Activated T-helper 1 cell treated with anti-CD3 and anti-CD28 coated beads, Interleukin-2, amount 50 U/mL, for 16 hours (primary cell): ENCODE measurements around the gene NQO1.

Experiments used
- DNase-seq, 2 donors: peaks; one replicate each; pipeline ENCODE4 v3.0.0-alpha.2; 2020; ENCODE audit warnings: low read depth in 1 of 2, low spot score in 1 of 2

Gene NQO1

DNA sequence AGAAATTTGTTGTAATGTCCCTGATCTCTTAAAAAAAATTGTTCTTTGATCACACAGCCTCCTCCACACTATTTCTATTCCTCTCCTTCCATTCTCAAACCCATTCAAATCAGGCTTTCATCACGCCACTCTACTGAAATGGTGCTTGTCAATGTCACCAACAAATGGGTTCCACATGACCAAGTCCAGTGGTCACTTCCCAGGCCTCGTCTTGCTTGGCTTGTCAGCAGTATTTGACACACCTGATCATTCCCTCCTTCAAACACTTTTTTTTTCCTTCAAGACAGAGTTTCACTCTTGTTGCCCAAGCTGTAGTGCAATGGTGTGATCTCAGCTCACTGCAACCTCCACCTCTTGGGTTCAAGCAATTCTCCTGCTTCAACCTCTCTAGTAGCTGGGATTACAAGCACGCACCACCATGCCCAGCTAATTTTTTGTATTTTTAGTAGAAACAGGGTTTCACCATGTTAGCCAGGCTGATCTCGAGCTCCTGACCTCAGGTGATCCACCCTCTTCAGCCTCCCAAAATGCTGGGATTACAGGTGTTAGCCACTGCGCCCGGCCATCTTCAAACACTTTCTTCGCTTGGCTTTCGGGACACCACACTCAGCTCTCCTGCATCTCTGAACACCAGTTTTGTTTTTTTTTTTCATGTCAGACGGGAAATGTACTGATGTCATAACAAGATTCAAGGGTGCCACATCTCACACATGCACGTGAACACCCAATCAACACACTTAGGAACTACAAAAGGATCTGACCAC is 18.3 kb downstream of the NQO1 start:
- no peak for DNase-seq

DNA sequence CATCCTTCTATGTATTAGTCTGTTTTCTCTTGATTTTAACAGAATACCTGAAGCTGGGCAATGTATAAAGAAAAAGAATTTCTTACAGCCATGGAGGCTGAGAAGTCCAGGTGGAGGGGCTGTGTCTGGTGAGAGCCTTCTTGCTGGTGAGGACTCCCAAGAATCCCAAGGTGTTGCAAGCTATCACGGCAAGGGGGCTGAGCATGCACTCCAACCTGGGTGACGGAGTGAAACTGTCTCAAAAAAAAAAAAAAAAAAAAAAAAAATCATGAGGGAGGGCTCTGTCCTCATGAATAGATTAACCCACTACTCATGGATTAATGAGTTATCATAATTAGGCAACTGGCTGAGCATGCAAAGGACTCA is 19.4 kb downstream of the NQO1 start:
- no peak for DNase-seq

DNA sequence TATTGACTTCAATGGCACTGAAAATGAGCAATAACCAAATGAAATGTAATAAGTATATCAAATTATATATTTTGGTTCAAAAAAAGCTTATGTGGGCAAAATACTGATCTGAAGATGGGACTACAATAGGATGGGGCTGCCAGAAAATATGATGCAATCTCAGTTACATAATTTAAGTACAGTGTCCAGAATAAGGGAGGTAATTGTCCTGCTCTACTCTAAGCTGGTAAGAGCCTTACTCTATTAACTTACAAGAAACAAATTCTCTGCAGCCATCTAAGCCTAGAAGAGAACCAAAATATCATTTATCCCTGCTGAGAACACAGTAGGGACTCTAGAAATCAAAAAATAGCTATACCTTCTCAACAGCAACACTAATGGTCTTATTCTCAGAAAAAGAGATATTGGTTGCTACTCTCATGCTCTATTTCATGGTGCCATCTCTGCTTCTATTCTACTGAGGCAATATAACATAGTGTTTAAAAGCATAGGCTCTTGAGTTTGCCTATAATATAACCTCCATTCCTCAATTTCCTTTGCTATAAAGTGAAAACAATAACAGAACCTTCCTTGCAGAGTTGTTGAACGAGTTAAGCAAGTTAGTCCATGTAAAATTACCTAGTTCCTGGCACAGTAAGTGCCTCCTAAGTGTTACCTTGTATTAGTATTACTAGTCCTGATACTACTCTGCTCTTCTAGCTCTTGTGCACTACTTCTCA is 19.9 kb downstream of the NQO1 start:
- no peak for DNase-seq

DNA sequence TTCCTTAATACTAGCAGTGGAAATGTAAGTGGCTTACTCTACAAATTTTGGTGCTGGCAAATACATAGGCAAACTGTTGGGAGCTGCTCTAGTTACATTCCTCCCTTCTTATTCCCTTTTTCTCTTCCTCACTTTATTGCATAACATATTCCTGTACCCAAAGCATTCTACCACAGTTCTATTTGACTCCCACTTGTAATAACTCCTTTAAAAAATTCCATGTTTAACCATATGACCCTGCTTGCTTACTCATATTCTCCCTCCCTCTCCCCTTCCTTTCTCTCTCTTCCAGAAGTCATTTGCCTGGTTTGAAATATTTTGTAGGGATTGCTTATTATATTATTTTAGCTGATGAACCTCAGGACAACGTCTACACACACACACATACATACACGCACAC is 22.7 kb downstream of the NQO1 start:
- DNase-seq = no peak

DNA sequence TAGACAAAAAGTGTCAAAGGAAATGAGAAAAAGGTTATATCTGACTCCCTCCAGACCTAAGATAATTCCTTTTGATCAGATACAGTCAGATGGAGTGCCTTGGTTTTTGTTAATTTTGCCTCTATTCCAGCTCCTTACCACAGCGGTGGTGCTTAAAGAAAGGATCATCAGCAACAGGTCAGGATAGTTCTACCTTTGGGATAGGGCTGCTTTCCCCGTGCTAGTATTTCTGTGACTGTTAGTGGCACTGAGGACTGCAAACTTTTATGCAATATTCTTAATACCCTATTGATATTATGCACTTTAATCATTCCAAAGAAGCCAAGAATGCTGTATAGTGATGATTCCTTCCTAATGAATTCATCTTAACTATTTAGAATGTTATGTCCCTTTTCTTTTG is 24.5 kb downstream of the NQO1 start:
- DNase-seq = no peak

DNA sequence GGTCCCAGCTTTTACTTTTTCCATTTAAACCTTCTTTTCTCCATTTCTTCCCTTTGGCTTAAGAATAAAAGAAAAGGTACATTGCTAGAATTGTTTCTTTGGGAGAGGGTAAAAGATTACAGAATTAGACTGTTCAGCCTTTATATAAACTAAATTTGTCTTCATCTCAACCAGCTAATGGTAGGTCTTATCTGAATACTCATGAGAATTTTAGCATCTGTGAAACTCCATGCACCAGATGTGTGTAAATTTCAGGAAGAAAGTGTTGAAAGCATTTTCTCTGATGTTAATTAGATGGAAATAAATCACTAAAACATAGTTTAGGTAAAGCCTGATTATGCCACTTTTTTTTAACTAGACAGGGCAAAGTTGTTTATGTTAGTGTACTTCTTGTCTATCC is 24.9 kb downstream of the NQO1 start:
- no peak for DNase-seq

DNA sequence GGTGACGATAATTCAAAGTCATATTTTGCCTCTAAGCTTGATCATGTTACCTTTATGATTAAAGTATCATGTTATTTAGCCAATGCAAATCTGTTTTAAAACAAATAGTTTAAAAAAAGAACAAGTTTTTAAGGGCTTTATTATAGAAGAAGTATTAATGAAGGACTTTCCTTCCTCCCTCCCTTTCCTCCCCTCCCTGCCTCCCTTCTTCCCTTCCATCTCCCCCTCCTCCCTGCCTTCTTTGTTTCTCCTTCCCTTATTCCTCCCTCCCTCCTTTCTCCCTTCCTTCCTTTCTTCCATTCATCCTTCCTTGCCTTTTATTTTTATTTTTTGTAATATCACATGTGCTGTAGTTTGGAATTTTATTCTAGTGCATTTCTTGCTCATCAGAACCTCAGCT is 26.4 kb downstream of the NQO1 start:
- DNase-seq = no peak

DNA sequence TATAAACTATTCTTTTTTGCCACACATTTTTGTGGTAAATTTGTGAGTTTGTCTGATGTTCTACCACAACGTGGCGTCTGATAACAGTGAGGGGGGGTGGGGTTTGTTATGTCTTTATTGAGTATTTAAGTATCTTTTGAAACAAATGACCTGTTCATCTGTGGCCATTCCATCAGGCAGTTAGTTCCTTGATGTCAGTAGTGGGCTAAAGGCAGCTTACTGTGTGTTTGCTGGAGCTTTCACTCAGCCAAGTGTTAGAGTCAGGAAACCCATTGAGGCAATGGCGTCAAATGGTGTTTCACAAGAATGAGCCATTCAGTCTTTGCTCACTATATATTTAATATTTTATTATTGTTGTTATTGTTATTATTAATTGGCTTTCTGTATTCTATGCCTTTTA is 28.0 kb downstream of the NQO1 start:
- no peak for DNase-seq

DNA sequence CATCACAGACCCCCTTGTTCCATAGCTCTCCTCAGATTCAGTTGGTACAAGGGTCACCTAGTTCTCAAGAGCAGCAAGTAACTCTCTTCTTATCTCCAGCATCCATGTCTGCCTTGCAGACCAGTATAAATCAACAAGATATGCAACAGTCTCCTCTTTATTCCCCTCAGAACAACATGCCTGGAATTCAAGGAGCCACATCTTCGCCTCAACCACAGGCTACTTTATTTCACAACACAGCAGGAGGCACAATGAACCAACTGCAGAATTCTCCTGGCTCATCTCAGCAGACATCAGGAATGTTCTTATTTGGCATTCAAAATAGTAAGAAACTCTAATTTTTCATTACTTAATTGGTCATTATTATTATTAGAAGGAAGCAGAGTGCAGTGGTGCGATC is 32.4 kb downstream of the NQO1 start:
- DNase-seq = no peak

DNA sequence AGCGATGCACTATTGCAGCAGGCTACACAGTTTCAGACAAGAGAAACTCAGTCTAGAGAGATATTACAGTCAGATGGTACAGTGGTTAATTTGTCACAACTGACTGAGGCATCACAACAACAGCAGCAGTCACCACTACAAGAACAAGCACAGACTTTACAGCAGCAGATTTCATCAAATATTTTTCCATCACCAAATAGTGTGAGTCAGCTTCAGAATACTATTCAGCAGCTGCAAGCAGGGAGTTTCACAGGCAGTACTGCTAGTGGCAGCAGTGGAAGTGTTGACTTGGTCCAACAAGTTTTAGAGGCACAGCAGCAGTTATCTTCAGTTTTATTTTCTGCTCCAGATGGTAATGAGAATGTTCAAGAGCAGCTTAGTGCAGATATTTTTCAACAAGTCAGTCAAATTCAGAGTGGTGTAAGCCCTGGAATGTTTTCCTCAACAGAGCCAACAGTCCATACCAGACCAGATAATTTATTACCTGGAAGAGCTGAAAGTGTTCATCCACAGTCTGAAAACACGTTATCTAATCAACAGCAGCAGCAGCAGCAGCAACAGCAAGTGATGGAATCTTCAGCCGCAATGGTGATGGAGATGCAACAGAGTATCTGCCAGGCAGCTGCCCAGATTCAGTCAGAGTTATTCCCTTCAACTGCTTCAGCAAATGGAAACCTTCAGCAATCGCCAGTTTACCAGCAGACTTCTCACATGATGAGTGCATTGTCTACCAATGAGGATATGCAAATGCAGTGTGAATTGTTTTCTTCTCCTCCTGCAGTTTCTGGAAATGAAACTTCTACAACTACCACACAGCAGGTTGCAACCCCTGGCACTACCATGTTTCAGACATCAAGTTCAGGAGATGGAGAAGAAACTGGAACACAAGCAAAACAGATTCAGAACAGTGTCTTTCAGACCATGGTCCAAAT is 34.1 kb downstream of the NQO1 start:
- no peak for DNase-seq

DNA sequence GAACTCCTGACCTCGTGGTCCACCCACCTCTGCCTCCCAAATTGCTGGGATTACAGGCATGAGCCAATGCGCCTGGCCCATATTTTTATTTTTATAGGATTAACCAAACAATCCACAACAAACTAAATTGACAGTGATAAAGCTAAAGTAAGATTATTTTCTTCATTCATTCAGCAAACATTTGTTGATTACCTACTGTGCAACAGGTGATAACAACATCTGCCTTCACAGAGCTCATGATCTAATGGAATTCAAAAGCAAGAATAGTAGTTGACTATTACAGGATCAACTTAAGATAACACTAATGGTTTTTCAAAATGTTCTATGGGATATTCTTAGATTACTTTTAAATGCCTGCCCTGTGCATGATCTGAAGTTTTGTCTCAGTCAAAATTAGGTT is 37.8 kb downstream of the NQO1 start:
- DNase-seq = no peak

DNA sequence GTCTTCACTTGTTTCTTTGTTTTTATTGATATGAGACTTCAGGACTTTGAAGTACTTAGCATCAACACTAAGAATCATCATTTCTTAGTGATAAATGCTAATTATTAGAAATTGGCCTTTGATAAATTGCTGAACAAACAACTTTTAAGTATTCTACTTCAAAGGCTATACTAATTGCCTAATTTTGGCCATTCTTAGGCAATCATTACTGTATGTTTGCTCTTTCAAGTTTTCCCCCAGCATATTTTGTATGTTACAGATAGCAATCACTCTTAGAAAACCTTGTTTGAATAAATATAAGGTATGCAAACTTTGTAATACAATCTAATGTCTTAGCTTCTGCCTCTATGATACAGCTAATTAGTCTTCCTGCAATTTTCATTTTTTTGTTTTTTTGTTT is 46.0 kb downstream of the NQO1 start:
- DNase-seq = no peak

DNA sequence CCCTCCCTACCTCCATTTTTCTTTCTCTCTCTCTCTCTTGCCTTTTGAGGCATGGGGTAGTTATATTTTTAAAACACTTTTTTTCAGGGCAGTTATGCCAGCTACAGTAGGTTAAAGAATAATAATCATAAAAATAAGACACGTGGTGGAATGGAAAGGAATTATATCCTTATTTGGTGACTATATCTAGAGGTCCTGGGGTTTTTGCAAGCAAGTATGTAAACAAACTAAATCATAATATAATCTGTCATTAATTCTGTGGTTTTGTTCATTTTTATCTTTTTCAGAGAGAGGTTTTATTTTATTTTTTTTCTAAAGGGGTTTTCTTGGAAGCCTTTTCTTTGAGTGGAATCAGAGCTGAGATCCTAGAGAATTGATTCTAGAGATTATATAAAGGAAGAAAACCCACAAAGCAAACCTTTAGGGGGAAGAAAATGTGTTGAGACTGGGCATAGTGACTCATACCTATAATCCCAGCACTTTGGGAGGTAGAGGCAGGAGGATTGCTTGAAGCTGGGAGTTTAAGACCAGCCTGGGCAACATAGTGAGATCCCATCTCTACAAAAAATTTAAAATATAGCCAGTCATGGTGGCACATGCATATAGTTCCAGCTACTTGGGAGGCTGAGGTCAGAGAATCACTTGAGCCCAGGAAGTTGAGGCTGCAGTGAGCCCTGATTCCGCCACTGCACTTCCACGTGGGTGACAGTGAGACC is 53.2 kb downstream of the NQO1 start:
- no peak for DNase-seq

DNA sequence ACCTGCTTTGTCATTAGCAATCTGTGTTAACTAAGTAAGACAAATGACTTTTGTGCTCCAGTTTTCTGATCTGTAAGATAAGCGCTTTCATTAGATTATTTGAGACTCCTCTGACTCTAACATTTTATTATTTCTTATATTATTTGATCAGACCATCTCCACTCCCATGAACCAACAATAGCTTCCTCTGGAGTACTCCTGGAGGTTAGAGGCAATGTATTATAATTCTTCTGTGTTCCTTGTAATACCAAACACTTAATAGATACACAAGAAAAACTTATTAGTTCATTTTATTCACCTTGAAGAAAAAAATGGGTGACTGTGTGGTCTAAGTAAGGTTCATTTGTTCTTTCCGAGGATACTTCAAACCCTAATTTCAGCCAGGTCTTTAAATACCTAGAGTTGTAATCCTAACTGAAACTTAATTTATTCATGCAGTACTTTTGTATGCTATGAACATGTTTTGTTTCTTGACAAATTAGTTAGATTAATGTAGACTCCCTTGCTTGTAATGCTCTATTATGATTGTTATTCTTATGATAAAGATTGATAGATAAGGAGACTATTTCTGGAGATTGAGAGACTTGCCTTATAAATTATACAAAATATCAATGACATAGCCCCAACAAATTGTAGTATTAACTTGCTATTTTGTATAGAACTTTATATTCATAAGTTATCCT is 53.9 kb downstream of the NQO1 start:
- no peak for DNase-seq

DNA sequence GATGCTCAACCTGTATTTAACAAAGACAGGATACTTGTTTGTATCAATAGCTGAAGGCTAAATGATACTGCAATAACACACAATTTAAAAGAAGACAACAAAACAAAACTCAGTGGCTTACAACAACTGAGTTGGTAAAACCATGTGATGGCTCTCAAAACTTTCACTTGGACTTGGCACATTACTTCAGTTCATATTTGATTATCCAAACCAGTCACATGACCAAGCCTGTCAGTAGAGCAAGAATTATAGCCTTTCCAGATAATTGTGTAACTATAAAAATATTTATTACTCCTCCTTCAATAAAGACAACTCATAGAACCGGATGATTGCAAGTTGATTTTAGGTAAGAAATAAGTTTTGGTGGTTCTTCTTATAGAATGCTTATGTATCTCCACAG is 56.8 kb downstream of the NQO1 start:
- no peak for DNase-seq

DNA sequence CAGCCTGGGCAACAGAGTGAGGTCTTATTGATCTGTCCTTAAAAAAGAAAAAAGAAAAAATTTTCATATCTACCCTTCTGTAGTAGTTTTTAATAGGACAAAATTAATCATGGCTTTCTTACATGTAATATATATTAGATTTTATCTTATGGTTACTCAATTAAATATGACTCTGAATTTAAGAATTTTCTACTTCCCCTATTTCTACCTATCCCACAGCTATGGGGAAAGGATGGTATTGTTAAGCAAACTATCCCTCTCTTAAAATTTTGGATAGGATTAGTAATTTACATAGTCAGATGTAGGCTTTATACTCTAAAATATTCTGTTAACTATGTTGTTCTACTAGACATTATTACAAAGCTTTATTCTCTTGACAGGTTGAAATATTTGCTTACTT is 62.5 kb downstream of the NQO1 start:
- DNase-seq = no peak

DNA sequence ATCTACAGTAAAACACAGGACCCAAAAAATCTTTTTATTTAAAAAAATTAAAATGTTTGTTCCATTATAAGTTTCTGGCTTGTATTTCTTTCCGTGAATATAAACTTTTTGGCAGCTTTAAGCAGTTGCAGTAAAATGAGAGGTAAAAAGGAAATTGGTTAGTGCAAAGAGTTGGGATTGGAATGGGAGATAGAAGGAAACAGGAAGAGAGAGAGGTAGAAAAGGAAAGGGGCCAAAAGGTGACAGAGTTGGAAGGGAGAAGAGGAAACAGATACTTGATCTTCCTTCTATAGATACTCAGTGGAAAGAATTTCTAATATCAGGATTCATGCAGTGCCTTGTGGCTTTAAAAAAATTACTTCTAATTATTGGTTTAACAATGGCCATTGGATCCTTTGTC is 63.5 kb downstream of the NQO1 start:
- no peak for DNase-seq

DNA sequence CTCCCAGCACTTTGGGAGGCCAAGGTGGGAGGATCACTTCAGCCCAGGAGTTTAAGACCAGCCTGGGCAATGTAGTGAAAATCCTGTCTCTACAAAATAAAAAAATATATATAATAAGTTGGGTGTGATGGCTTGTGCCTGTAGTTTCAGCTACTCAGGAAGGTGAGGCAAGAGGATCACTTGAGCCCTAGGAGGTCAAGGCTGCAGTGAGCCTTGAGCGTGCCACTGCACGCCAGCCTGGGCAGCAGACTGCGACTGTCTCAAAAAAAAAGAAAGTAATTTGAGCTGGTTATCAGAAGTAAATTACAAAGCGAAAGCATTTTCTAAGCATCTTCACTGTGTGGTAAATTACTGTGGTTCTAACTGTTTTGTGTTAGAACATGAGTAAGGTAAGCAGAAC is 66.2 kb downstream of the NQO1 start:
- DNase-seq = no peak
